Activated T-helper 1 cell treated with anti-CD3 and anti-CD28 coated beads, Interleukin-2, amount 50 U/mL, for 16 hours (primary cell): ENCODE measurements around the gene PTPN7.
A peak's percentile ranks its signal among the peaks of the same experiment; 100 is the strongest.
"Not testable (repeated sequence)": the region's sequence is repeated elsewhere in the genome, so short reads cannot be mapped to it uniquely, and the experiment has no call there.

Experiments used
- DNase-seq, 2 donors: peaks; one replicate each; pipeline ENCODE4 v3.0.0-alpha.2; 2020; ENCODE audit warnings: low read depth in 1 of 2, low spot score in 1 of 2

PTPN7 gene

DNA sequence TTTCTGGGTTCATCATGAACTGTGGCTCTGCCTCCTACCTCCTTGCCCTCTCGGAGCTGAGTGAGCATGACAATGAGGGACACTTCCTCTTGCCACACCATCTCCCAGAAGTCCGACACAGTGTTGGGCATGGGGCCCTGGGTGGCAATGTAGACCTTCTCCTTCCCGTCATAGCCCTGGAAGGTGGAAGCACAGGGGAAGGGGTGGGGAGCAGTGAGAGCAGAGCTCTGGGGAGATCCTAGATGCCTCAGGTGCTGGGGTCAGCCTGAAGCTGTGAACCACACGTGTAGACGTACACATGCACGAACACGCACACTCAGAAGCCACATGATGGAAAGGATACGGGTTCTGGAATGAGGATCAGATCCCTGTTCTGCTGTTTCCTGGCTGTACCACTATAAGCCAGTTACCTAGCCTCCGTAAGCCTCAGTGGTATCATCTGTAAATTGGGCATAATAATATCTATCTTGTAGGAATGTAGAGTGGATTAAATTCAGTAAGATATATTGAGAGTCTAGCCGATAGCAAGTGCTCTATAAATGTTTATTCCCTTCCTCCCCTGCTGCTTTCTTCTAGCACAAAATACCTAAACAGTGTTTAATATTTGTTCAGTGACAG lies 6.1 kb downstream of the PTPN7 start:
- no peak for DNase-seq

DNA sequence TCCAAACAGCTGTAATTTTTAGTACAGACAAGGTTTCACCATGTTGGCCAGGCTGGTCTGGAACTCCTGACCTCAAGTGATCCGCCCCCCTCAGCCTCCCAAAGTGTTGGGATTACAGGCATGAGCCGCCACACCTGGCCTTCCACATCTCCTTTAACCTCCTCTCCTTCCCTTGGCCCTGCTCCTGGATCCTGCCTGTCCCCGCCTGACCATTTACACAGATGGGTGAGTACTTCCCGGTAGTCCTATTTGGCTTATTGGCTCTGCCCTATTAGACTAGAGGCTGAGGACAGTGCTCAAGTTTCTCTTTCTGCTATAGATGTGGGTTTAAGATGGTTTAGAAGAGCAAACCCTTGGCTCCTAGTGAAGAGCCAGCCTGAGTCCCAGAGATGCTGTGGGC lies 7.1 kb downstream of the PTPN7 start:
- no peak for DNase-seq

DNA sequence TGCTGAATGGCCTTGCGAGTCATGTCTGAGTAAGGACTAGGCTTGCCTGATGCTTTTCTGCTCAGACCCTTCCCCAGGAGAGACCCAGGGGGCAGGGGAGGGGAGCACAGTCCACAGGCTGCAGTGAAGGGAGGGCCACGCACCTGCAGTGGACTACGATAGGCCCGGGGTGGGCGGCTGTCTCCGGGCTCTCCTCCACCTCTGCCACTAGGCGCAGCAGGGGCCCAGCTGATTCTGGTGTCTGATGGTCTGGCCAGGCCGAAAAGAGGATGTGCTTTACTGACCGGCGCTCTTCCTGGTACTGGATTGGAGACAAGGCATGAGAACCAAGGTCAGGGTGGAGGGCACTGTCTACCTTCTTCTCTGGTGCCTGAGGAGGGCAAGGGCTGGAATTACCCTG lies 8.0 kb downstream of the PTPN7 start:
- DNase-seq, result no peak

DNA sequence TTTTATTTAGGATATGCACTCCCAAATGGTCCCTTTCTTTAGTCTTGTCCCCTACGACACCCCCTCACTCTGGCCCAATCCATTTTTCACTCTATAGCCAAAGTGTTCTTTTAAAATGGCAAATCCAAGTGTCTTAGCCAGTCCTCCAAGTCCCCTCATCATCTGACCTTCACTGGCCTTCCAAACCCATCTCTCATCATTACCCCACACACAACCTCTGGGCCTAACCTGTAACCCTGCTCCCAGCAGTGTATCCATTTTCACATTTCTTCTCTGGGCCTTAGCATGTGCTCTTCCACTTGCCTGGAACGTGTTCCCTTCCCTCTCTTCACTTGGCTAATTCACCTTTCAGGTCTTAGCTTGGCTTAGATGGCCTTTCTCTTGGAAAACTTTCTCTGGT lies 9.4 kb downstream of the PTPN7 start:
- DNase-seq, result no peak

DNA sequence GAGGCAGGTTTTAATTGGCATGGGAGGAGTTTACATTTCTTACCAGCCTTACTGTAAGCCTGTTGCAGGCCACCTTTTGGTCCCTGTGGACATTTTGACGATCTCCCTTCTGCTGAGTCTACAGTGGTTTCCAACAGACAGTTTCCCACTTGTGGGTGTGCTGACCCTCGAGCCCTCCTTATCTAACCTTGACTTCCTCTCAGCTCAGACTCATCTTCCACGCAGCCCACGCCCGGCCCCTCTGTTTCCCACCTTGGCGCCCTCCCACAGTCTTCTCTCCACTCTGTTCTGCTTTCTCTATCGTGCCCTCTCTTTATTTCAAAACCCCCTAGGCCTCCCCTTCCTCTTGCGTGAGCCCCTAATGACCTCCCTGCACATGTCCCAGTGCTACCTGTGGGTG lies 9.8 kb downstream of the PTPN7 start:
- no peak for DNase-seq

DNA sequence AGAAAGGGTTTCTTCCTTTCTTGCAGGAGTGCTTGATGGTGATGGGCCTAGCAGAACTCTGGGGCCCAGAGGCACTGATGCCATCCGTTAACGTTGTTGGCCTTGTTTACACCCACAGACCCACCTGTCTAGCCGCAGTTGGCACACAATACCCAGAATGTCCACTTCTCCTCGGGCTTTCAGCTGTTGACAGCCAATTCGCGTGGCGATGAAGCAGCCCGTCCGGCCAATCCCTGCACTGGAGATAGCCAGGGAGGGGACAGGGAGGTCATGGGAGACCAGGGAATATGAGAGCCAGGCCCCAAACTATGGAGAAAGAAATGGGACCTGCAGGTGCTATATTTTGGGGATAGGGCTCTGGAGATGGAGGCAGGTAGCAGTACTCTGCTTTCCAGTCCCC lies 10.2 kb downstream of the PTPN7 start:
- no peak for DNase-seq

DNA sequence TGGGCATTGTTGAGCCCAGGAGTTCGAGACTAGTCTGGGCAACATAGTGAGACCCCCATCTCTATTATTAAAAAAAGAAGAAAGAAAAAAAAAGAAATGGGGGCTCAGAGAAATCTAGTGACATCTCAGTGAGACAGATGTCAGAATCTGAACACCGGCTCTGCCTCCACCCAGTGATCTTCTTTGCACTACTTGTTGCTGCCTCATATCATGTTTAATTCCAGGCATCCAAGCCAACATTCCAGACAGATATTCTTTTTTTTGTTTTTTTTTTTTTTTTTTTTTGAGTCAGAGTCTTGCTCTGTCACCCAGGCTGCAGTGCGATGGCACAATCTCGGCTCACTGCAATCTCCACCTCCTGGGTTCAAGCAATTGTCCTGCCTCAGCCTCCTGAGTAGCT lies 10.8 kb downstream of the PTPN7 start:
- DNase-seq, result no peak

DNA sequence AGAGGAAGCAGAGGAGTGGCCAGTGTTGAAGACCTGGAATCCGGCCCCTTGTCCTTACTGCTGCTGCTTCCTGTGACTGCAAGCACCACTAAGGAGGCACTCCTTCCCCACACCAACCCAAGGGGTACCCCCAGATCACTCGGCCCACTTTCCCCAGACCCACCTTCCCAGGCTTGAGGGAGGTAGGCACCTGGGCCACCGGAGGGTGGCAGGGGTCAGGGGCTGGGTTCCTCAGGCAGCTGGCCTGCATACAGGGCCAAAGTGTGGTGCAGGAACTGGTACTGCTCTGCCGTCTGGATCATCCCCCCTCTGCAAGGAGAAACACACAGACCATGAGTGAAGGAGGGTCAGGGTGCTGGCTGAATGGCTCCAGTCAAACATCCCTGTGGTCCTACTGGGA lies 12.0 kb downstream of the PTPN7 start:
- no peak for DNase-seq

DNA sequence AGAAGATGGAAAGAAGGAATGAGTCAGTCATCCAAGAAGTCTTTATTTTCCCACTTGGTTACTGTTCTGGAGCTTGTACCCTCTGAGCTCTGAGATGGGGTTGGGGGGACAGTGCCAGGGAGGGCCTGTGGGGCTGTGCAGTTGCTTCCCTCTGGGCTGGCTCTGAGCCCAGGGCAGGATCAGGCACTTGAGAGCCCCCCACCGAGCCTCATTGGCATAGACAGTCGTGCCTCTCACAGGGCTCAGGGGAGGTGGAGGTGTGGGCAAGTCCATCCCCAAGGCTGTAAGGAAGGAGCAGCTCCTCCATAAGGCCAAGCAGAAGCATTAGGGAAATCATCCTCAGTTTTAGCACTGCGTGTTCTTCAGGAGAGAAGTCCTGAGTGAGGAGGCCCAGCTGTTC lies 13.4 kb downstream of the PTPN7 start:
- no peak for DNase-seq

DNA sequence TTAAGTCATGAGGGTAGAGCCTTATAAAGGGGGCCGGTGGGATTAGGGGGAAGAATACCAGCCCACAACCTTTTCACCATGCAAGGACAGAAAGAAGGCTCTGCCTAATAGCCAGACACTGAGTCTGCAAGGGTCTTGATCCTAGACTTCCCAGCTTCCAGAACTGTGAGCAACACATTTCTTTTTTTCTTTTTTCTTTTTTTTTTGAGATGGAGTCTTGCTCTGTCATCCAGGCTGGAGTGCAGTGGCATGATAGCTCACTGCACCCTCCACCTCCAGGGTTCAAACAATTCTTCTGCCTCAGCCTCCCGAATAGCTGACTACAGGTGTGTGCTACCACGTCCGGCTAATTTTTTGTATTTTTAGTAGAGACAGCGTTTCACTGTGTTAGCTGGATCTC lies 14.1 kb downstream of the PTPN7 start:
- no peak for DNase-seq

DNA sequence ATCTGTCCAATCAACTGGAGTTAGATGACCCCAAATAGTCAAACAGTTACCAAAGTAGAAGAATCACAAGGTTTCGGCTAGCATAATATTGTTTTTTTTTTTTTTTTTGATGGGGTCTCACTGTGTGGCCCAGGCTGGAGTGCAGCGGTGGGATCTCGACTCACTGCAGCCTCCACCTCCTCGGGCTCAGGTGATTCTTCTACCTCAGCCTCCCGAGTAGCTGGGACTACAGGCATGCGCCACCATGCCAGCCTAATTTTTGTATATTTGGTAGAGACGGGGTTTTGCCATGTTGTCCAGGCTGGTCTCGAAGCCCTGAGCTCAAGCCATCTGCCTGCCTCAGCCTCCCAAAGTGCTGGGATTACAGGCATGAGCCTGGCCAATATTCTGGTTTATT lies 14.7 kb downstream of the PTPN7 start:
- DNase-seq, result not testable (repeated sequence)

DNA sequence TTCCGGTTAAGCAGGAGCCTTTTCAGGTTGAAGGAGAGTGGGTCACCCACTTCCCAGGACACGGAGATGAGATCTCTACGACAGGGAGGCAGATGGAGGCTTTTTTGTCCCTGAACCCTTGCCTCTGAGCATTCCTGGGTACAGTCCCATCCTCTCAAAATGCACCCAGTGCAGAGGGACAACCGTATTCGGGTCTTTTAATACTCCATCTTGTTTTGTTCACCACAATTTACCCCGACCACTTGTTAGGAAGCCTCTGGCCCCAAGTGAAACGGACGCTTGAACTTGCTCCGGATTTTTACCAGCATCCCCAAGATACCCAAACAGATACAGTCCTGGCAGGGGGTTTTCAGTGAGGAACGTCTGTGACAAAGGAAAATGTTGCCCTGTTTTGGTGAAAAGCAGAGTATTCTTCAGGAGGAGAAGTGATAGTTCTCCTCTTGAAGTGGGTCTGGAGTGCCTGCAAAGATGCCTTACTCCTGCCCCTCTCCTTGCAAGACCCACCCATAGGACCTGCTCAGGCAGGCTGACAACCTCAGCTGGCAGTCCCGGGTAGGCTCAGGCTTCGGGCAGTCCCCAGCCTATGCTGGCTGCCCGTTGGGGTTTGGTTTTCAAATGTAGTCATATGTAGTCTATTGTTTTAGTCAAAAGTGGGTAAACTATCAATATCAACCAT lies 15.2 kb downstream of the PTPN7 start:
- no peak for DNase-seq

DNA sequence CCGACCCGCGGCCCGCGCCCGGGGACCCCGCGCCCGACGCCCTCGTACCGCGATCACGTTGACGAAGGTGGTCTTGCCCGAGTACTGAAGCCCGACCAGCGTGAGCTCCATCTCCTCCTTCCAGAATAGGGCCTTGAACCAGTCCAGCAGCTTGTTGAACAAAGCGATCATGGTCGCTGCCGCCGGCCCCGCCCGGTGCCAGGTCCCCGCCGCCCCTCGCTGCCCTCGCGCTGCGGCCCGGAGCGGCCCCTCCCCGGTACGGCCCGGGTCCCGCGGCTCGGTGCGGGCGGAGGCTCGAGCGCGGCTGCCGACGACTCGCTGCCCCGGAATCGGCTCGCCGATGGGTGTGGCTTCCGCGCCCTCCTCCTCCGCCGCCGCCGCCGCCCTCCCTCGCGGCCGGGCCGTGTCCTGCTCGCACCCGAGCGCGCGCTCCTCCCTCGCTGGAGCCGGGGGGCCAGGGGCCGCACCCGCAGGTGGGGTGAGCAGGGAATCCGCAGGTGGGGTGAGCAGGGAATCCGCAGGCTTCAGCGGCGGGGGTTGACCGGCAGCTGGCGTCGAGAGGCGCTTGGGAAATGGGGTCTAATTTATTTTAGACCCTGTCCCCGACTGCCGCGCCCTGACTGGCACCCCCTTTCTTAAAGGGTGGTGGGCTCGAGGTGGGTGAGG lies 15.9 kb downstream of the PTPN7 start, which contains the start of gene ARL8A:
Gene ARL8A (minus strand): TSS at position 336 of the 666 bp plus-strand sequence. CDS start 165 bp downstream, at position 171.
- DNase-seq, result peak; percentile 47 to 62

DNA sequence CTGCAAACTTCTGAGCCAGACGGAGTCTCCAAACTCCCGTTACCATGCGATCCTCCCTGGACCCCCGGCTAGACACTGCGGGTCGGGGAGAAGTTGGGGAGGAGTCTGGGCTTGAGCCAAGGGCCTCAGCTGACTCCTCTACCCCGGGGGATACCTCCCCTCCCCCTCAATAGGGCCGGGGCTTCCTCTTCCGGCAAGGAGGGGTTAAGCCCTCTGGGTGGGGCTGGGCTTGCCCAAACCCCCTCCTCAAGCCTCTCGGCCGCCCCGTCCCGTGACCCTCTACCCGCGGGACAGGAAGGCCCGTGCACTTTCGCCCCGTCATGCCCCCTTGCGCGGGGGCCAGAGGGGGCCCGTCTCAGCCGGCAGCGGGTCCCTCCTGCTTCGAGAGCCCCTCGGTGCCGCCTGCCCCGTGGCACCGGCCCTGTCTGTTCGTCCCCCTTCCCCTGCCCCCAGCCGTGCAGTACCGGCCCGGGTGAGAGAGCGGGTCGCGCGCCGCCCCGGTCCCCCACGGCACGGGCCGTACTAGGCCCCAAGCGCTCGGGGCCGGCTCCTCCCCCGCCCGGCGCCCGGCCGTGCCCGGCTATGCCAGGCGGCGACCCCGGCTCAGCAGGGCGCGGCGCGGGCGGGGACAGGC lies 16.5 kb downstream of the PTPN7 start:
- no peak for DNase-seq

DNA sequence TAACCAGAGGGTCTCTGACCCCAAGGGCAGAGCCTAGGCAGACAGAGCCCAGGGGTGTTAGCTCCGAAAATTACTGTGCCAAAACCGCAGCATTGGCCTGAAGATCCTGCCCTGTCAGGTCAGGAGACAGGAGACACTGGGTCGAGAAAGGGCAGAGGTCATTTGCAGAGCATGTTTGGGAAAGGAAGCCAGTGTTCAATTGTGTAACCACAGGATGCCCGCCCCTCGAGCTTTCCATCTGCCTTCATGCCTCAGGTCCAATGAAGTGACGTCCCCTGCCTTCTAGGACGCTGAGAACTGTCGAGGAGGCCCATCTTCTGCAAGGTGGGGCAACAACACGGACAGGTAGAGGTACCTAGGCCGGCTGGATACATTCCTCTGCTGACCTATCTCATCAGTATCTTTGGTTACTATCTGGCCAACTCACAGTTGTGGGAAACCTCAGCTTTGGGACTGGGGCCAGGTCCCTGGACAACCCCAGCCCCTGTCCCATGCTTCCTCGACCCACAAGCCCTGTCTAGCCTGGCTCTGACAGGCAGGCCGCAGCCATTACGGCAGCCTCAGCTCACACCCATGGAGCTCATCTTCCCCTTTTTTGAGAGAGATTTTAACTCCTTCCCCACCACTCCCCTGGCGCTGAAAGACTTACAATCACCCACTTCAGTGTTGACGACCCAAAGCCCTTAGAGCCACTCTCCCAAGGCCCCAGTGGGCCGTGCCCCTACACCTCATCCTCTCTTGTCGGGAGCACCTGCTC lies 17.2 kb downstream of the PTPN7 start:
- no peak for DNase-seq

DNA sequence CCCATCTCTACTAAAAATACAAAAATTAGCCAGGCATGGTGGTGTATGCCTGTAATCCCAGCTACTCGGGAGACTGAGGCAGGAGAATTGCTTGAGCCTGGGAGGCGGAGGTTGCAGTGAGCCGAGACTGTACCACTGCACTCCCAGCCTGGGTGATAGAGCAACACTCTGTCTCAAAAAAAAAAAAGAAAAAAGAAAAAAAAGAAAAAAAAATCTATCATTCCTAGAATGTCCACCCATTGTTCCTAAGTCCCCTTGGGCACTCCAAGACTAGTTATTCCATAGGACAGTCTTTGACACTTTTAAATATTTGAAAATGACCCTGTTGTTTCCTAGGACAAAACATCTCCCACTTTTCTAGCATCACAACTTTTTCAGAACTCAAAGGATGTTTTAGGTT lies 18.9 kb downstream of the PTPN7 start:
- not testable (repeated sequence) for DNase-seq

DNA sequence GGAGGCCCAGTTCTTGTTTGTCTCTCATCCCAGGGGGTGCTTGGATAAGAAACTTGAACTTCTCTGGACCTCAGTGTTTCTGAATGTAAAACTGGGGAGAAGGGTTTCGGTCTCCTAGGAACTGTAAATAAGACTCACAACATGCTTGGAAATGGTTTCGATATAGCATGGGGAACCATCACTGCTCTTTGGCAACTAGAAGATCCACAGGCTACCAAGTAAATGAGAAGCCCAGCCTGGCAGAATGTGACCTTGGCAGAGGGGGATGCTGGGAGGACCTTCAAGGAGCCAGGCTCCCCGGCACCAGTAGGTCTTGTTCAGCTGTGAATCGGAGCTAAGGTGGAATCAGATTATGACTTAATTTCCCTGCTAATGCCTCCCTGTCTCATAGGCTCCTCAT lies 19.6 kb downstream of the PTPN7 start:
- no peak for DNase-seq

DNA sequence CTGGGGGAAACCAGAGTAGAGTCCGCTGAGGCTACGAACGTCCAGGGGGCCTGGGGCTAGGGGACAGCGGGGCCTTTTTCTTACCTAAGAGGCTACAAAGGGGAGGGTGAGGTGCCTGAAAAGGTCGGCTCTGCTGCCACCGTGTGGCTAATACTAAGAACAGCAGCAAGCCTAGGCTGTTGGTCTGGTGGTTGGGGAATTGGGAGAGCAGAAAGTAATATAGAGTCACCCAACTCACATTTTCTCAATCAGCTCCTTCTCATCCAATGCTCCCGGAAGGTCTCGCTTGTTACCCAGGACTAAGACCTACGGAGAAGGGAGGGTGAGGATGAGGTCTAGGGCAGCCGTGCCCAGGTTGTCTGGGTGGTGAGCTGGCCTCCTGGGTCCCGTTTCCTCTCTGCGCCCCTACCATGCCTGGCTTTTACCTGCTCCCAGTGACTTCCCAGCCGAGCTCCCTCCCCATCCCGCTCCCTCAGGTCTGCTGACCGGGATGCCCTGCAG lies 25.1 kb downstream of the PTPN7 start:
- DNase-seq, result peak in 1 of 2 donors; percentile 18

DNA sequence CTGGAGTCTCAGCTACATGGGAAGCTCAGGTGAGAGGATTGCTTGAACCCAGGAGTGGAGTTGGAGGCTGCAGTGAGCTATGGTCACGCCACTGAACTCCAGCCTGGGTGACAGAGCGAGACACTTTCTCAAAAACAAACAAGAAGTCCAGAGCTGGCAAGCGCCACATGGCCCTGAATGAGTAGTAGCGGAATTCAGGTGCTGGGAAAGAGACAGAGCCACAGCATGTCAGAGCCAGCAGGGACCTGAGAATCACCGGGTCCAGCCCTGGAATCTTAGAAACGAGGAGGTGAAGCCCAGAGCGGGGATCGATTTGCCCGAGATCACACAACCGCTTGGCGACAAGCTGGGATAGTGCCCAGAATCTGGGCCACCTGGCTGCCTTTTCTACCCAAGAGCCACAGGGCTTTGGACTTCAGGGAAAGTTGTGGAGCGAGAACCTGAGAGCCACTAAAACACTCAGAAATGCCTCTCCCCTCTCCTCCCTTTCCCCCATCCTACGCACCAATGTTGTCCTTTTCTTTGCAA lies 25.7 kb downstream of the PTPN7 start:
- no peak for DNase-seq

DNA sequence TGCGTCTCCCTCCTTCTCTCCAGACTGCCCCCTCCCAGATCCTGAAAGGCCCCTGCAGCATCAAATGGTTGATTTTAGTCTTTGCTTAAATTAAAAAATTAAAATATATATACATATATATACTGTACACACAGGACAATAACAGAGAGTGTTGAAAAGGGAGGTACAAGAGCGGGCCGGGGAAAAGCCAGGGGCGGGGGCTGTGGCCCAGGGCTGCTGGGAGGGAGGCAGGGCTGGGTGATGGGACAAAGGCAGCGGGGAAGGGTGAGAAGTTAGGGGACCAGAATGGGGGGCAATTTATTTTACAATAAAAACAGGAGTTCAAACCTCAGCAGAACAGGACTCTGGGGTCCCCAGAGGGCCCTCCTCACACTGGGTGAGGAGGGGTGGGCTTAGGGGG lies 26.4 kb downstream of the PTPN7 start:
- no peak for DNase-seq

DNA sequence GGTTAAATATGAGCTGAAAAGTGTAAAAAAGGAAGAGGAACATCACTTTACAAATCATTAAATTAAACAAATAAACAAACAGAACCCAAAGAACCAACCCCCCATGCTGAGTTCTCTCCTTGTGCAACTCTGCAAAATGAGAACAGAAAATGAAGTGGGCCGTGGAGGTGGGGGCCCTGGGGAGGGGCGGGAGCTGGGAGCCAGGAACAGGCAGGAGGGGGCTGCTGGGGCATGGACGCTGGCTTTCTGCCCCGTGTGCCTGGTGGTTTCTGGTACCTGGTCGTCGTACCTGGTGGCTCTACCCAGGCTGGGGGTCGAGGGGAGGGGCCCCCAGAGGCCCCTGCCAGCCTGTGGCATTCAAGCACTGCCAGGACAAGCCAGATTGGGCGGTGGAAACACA lies 26.9 kb downstream of the PTPN7 start:
- DNase-seq, result no peak
